Stimulated activated CD4-positive, alpha-beta T cell treated with anti-CD3 and anti-CD28 coated beads, Interleukin-12 subunit alpha, Interleukin-12 subunit beta, amount 100 ng/mL, for 48 hours (primary cell): ENCODE data around the gene S100A14.

Experiments
- DNase-seq, 3 donors: peaks; one replicate each; pipeline ENCODE4 v3.0.0-alpha.2; 2020; ENCODE audit warnings: low read depth in 2 of 3, low spot score in 1 of 3

Gene S100A14

GRCh38 chr1:153639280-153639679 is 23.2 kb upstream of the S100A14 start:
- DNase-seq = no peak

DNA sequence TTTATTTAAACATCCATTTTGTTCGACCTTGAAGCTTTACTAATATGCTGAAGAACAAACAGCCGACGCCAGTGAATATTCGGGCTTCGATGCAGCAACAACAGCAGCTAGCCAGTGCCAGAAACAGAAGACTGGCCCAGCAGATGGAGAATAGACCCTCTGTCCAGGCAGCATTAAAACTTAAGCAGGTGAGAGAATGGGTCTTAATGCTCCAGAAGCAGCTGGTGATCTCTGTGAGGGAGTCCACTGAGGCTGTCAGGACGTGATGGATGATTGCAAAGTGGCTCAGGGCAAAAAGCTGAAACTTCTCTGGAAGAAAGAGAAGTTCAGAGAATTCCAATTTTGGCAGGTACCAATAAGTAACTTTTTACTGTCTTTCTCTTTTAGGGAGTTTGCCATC is 22.1 kb upstream of the S100A14 start:
- DNase-seq = no peak

DNA sequence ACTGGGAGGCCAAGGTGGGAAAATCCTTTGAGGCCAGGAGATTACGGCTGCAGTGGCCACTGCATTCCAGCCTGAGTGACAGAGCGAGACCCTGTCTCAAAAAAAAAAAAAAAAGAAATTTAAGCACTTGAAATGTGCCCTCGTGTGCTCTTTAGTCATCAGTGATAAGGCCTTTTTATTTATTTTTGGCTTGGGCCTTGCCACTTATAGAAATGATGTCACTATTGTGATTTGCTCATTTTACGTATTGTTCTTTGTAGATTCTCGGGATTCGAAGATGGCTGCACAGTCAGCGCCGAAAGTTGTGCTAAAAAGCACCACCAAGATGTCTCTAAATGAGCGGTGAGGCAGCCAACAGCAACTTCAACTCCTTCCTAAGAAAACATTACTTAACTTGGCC is 20.2 kb upstream of the S100A14 start:
- DNase-seq = no peak

DNA sequence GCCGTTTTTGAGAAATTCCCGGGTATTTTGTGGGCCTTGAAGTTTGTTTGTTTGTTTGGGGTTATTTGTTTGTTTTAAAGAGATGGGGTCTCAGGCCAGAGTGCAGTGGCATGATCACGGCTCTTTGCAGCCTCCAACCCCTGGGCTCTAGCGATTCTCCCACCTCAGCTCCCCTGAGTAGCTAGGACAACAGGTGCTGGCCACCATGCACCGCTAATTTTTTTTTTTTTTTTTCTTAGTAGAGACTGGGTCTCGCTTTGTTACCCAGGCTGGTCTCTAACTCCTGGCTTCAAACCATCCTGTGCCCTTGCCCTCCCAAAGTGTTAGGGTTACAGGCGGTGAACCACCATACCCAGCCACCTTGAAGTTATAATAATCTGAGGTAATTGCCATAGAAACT is 19.7 kb upstream of the S100A14 start:
- DNase-seq = no peak

DNA sequence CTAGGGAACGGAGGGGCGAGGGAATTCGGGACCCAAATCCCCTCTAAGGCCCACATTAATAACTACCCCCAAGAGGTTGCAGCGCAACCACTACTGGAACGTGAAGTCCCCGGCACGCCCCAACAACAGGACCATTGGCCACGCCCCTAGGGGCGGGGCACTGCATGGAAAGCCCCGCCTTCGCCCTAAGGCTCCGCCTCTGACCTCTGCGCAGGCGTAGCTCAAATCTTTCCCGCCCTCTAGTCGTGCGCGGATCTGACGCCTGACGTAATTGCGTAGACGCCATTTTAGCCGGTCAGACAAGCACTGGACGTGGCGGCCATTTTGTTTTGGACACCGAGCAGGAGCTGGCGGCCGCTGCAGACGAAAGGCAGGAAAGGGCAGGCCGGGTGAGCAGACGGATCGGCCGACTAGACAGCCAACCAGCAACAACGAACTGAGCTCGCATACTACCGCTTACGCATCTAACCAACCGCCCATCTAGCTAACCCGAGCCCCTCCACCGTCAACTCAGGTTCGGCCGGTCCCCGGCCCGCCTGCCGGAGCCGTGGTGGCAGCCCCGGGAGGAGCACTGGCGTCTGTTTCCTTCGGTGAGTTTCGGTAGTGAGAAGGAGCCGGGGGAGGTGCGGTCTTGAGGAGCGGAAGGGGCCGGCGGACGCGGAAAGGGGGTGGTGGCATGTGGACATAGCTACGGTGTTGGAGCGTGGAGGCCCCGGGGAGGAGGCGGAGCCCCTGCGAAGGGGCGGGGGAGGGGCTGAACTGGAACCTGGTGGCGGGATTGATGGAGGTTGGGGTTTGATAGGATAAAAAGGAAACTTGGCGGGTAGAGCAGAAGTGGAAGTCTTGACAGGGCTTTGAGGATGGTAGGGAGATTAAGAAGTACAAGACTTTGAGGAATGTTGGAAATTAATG is 17.9 kb upstream of the S100A14 start, which contains the start of gene CHTOP:
Gene CHTOP (plus strand): TSS at position 313 of the 912 bp plus-strand sequence. CDS start 2,523 bp downstream, outside the sequence.
- DNase-seq = peak; percentile 93 to 98 (median 98)

GRCh38 chr1:153633161-153633753 is 17.1 kb upstream of the S100A14 start:
- DNase-seq = no peak

- DNase-seq = no peak
Observed at GRCh38 chr1:153631047-153632022, 15.2 kb upstream of the S100A14 start.

DNA sequence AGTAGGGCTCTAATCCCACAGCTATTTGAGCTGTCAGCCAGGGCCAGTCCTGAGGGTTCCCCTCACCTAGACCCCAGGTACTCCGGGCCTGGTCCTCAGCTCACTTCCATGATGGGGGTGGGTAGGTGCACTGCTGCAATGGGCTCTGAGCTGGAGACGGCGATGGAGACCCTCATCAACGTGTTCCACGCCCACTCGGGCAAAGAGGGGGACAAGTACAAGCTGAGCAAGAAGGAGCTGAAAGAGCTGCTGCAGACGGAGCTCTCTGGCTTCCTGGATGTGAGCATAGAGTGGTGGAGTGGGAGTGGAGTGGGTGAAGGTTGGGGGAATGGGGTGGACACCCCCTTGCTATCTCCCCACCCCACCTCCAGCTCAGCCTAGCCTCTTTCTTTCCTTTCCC is 14.3 kb upstream of the S100A14 start:
- no peak for DNase-seq

- DNase-seq = no peak
Observed at GRCh38 chr1:153629971-153630370, 13.8 kb upstream of the S100A14 start.

DNA sequence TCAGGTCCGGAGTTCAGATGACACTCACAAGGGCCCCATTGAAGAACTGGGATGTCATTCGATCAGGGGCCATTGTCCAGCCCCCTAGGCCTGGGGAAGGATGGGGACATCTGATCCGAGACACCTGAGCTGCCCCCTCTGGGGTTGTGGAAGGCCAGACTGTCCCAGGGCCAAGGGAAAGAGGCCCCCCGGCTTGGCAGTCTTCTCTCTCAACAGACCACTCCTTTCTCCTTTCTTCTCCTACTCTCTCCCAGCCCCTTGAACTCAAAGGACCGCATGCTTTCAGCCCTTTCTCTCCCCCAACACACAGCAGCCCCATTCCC is 13.2 kb upstream of the S100A14 start:
- no peak for DNase-seq

- no peak for DNase-seq
Observed at GRCh38 chr1:153628638-153629342, 12.7 kb upstream of the S100A14 start.

DNA sequence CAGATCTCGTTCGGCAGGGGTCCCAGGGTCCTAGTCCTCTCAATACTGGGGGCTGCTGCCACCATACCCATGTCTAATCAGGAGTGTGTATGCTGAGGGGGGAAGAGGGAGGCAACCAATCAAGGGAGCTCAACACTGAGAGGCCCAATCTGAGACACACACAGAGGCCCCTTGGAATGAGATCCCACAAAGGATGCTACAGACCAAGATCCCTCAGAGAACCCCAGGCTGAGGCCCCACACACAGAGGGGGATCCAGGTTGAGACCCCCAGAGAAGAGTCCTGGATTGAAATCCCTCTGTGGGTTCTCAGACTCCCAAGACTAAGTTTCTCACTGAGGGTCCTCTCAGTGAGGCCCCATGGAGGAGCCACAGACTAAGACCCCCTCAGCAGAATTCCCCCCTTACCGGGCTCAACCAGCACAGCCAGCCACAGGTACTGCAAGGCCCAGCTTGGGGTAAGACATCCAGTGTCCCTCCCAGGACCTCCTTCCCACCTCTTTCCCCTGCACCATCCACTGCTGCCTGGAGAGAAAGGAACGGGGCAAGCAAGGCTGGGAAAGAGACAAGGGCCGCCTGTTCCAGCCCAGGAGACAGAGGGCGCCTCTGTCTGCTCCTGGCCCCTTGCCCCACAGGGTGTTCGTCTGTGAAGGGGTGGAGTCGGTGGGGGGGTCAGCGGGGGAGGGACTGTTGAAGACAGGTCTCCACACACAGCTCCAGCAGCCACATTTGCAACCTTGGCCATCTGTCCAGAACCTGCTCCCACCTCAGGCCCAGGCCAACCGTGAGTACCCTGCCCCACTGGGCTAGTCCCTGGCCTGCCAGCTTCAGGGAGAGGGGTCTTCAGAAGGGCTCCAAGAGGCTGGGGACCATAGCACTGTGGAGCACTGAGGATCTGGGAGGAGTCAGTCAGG is 11.8 kb upstream of the S100A14 start, which contains the start of gene S100A1:
Gene S100A1 (plus strand): TSS at position 720 of the 912 bp plus-strand sequence. CDS start 2,088 bp downstream, outside the sequence.
- no peak for DNase-seq

GRCh38 chr1:153626904-153627714 is 11.0 kb upstream of the S100A14 start, which contains the start of gene S100A13:
Gene S100A13 (minus strand): TSS chr1:153627505. CDS start chr1:153626472, 1,033 bp downstream.
- no peak for DNase-seq

GRCh38 chr1:153626477-153626903 is 10.4 kb upstream of the S100A14 start:
- DNase-seq = no peak

- no peak for DNase-seq
Observed at GRCh38 chr1:153624965-153625611, 9.0 kb upstream of the S100A14 start.

DNA sequence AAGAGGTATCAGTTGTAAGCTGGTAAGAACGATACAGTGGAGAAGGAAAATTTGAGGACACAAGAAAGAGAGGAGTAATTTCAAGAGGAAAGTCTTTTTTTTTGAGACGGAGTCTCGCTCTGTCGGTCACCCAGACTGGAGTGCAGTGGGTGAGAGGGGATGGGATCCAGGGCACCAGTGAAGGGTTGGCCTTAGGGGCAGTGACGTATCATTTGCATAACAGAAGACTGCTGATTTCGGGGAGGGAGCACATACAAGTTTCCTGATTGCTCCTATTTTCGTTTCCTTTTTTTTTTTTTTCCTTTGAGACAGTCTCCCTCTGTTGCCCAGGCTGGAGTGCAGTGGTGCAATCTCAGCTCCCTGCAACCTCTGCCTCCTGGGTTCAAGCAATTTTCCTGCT is 7.0 kb upstream of the S100A14 start:
- DNase-seq = no peak

DNA sequence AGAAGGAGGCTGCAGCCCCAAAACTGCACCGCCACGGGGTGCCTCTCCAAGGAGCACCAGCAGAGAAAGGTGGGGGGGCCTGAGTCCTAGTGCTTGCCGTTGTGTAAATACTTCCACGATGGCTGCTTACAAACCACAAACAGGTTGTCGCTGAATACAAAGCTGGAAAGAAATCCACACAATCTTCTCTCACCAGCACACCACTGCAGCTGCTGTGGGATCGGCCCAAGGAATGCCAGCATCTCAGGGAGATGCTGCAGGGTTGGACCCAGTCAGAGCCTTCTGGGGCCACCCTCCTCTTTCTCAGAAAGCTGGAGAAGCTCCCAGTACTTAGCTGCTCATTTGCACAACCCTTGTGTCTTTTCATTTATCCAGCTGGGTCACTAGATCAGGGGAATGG is 3.0 kb upstream of the S100A14 start:
- no peak for DNase-seq

- peak in 2 of 3 donors; percentile 64 to 75 for DNase-seq
Observed at GRCh38 chr1:153617663-153618062, 1.5 kb upstream of the S100A14 start.
